Epithelial cell of proximal tubule (primary cell): Measurements from ENCODE around the gene TMEM131. TPM values are rescaled to one million over a fixed set of nuclear protein-coding genes. Genes with fewer than 3 reads are reported as not detected.
"Not testable (repeated sequence)": the region's sequence is repeated elsewhere in the genome, so short reads cannot be mapped to it uniquely, and the experiment has no call there.

Source experiments
- DNase-seq: peaks from one replicate; pipeline ENCODE4 v3.0.0-alpha.2; 2011; ENCODE audit warnings: low read depth
- H3K4me3 ChIP-seq: 2 replicates; pipeline ENCODE4 v1.5.1; 2011; ENCODE audit warnings: low read depth, mild to moderate bottlenecking, low read length
- CTCF ChIP-seq: conservative IDR thresholded peaks from 2 replicates; pipeline ENCODE4 v1.5.1; 2012; ENCODE audit warnings: low read depth, mild to moderate bottlenecking, low read length
- total RNA-seq: library from RNA; depleted of rRNA; stranded (reverse); fragments of >200 nt; gene quantifications from 2 replicates; pipeline ENCODE4 v1.2.3, GENCODE V29; 2015

The TMEM131 gene
- total RNA-seq, 1 donor from 2014 or later, result 16.0 TPM

GRCh38 chr2:97869722-97870346, 125.9 kb downstream of the TMEM131 start:
- DNase-seq, result no peak
- H3K4me3 ChIP-seq, result no peak overlapping the region
- TF ChIP-seq CTCF, result no peak

- no peak for TF ChIP-seq CTCF
- no peak overlapping the region for H3K4me3 ChIP-seq
Measured at GRCh38 chr2:97868986-97869721, 126.6 kb downstream of the TMEM131 start.

GRCh38 chr2:97863829-97864228, 131.9 kb downstream of the TMEM131 start:
- DNase-seq, result no peak
- no peak overlapping the region for H3K4me3 ChIP-seq
- no peak for TF ChIP-seq CTCF

More at GRCh38 chr2:97868986-97869721, 126.6 kb downstream of the TMEM131 start:
- DNase-seq, result peak; percentile 90

GRCh38 chr2:97861177-97861576, 134.6 kb downstream of the TMEM131 start:
- no peak overlapping the region for H3K4me3 ChIP-seq
- no peak for DNase-seq
- no peak for TF ChIP-seq CTCF

GRCh38 chr2:97858442-97858841, 137.3 kb downstream of the TMEM131 start:
- no peak for TF ChIP-seq CTCF
- no peak for DNase-seq
- H3K4me3 ChIP-seq, result no peak overlapping the region

GRCh38 chr2:97857553-97857952, 138.2 kb downstream of the TMEM131 start:
- no peak for DNase-seq
- TF ChIP-seq CTCF, result no peak
- H3K4me3 ChIP-seq, result no peak overlapping the region

- DNase-seq, result peak; percentile 47
- H3K4me3 ChIP-seq, result not testable (repeated sequence)
Measured at GRCh38 chr2:97853057-97853456, 142.7 kb downstream of the TMEM131 start.
